Peyer's patch (tissue), 4 donors: ENCODE measurements around the gene DGKA.

Experiments
- POLR2A ChIP-seq, 2 donors: fragments of 450-650 bp; IDR thresholded peaks; one replicate each; pipeline ENCODE4 v1.5.1; 2017; ENCODE audit warnings: antibody characterized with exemption in 2 of 2, mild to moderate bottlenecking in 2 of 2, moderate library complexity in 2 of 2
- TF ChIP-seq, protein P1 (sequence below), 6 experiments: fragments of 450-650 bp in 4 of 6; fragments of 200-600 bp in 2 of 6; sonication (generic) in 1 of 6; IDR thresholded peaks; one replicate each; pipeline ENCODE4 v1.5.1; 2017 to 2019; ENCODE audit warnings: antibody characterized with exemption in 6 of 6, mild to moderate bottlenecking in 3 of 6, moderate library complexity in 1 of 6

DNA sequence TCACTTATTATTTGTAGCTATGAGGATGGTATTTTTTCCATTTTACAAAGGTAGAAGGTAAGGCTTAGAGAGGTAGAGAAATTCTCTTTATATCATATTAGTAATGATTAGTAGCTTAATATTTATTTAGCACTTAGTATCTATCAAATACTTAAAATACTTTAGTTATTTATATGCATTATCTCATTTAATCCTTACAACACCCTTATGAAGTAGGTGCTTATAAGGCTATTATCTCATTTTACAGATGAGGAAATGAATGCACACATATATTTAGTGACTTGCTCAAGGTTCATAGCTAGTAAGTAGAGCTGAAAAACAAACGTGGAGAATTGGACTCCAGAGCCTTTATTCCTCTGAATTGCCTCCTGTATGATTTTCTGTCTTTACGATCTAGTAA, 53.9 kb downstream of the DGKA start:
- TF ChIP-seq, protein P1, sequence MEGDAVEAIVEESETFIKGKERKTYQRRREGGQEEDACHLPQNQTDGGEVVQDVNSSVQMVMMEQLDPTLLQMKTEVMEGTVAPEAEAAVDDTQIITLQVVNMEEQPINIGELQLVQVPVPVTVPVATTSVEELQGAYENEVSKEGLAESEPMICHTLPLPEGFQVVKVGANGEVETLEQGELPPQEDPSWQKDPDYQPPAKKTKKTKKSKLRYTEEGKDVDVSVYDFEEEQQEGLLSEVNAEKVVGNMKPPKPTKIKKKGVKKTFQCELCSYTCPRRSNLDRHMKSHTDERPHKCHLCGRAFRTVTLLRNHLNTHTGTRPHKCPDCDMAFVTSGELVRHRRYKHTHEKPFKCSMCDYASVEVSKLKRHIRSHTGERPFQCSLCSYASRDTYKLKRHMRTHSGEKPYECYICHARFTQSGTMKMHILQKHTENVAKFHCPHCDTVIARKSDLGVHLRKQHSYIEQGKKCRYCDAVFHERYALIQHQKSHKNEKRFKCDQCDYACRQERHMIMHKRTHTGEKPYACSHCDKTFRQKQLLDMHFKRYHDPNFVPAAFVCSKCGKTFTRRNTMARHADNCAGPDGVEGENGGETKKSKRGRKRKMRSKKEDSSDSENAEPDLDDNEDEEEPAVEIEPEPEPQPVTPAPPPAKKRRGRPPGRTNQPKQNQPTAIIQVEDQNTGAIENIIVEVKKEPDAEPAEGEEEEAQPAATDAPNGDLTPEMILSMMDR (IDR thresholded peaks at IDR 0.05) = no peak
- TF ChIP-seq POLR2A (IDR thresholded peaks at IDR 0.05) = no peak
